LNCAP (cell line): ENCODE results near the gene TTC23L.

Experiments used
- TF ChIP-seq, protein P1 (sequence below): fragments of 450-650 bp; IDR thresholded peaks from 2 replicates; pipeline ENCODE4 v1.5.1; 2017; ENCODE audit warnings: mild to moderate bottlenecking

The TTC23L gene

GRCh38 chr5:34865091-34865490 lies 26.1 kb downstream of the TTC23L start:
- TF ChIP-seq, protein P1, sequence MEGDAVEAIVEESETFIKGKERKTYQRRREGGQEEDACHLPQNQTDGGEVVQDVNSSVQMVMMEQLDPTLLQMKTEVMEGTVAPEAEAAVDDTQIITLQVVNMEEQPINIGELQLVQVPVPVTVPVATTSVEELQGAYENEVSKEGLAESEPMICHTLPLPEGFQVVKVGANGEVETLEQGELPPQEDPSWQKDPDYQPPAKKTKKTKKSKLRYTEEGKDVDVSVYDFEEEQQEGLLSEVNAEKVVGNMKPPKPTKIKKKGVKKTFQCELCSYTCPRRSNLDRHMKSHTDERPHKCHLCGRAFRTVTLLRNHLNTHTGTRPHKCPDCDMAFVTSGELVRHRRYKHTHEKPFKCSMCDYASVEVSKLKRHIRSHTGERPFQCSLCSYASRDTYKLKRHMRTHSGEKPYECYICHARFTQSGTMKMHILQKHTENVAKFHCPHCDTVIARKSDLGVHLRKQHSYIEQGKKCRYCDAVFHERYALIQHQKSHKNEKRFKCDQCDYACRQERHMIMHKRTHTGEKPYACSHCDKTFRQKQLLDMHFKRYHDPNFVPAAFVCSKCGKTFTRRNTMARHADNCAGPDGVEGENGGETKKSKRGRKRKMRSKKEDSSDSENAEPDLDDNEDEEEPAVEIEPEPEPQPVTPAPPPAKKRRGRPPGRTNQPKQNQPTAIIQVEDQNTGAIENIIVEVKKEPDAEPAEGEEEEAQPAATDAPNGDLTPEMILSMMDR = no peak

GRCh38 chr5:34866989-34867471 lies 28.1 kb downstream of the TTC23L start:
- TF ChIP-seq, protein P1 = no peak

DNA sequence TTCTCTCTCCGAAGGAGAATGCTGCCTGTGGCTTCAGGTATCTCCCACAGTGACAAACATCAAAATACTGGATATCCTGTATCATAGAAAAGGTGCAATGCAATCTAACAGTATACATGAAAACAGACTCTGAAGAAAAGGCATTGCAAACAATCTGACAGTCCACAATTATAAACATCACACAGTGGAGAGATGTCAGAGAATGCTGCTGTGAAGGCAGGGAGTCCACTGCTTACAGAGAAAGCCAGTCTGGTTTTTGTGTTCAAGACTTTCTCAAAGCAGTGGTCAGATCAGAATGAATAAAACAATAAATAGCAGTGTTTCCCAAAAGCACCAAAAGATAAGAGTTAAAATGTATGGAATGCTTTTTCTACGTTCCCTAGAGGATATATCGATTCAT lies 28.7 kb downstream of the TTC23L start:
- TF ChIP-seq, protein P1 = no peak

- TF ChIP-seq, protein P1 = no peak
Measured at GRCh38 chr5:34868791-34869190, 29.8 kb downstream of the TTC23L start.

DNA sequence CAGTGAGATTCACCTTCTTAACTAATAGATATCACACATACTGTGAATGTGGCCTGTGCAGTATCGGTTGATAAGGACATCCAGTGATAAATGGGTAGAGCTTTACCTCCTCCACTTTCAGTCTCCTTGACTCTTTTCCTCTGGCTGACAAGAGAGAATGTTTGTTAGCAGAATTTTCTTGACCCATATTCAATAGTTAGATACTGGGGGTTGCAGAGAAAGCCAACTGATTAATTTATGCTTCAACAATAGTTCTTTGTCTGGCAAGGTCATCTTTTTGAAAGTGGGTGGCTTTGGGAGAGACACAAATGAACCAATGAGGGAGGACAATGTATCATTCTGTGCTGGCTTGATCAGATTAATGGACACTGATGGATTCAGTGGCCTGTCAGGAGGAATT lies 30.3 kb downstream of the TTC23L start:
- TF ChIP-seq, protein P1 = no peak

GRCh38 chr5:34870382-34870781 lies 31.4 kb downstream of the TTC23L start:
- TF ChIP-seq, protein P1 = no peak

- TF ChIP-seq, protein P1 = no peak
Measured at GRCh38 chr5:34876275-34876674, 37.3 kb downstream of the TTC23L start.

- TF ChIP-seq, protein P1 = no peak
Measured at GRCh38 chr5:34881246-34881645, 42.3 kb downstream of the TTC23L start.
